PC-9 (cell line): Measurements from ENCODE around the gene STRN4. TPM values are rescaled to one million over a fixed set of nuclear protein-coding genes. Genes with fewer than 3 reads are reported as not detected.
"Not testable (repeated sequence)": the region's sequence is repeated elsewhere in the genome, so short reads cannot be mapped to it uniquely, and the experiment has no call there.

ENCODE experiments used
- BruUV-seq: library from RNA; stranded (reverse); fragments of 400-500 nt; replicated peaks from 2 replicates; lab custom pipeline; 2021; lab: Mats Ljungman, UMichigan
- CTCF ChIA-PET: fragments of 300-600 bp; sonication (Branson Sonifier 250); formaldehyde crosslinking; loops from one replicate; lab custom pipeline; 2022; ENCODE audit warnings: antibody characterized with exemption; lab: Charles Lee
- POLR2A ChIA-PET: fragments of 300-600 bp; sonication (Branson Sonifier 250); formaldehyde crosslinking; loops from one replicate; lab custom pipeline; 2022; ENCODE audit warnings: antibody characterized with exemption; ENCODE audit not compliant: unreplicated experiment; lab: Charles Lee
- DNase-seq, 2 experiments: peaks; one replicate each; pipeline versions ENCODE4 v3.0.0 to v3.0.0-alpha.2; 2015 to 2022; ENCODE audit warnings: mixed read lengths in 1 of 2
- H2AFZ ChIP-seq: fragments of 200-600 bp; sonication (generic); 2 replicates; pipeline ENCODE4 v1.8.1; 2017; ENCODE audit warnings: antibody characterized with exemption
- H3F3A ChIP-seq: fragments of 200-600 bp; sonication (generic); 2 replicates; pipeline ENCODE4 v1.8.1; 2017; ENCODE audit warnings: antibody characterized with exemption, mild to moderate bottlenecking, low read depth; ENCODE audit not compliant: insufficient read depth
- H3K27ac ChIP-seq: fragments of 200-600 bp; sonication (generic); 2 replicates; pipeline ENCODE4 v1.6.1; 2016; ENCODE audit warnings: mixed run types
- H3K27me3 ChIP-seq: fragments of 200-600 bp; sonication (generic); 2 replicates; pipeline ENCODE4 v1.6.1; 2016; ENCODE audit warnings: low read depth, mixed run types; ENCODE audit not compliant: insufficient read depth
- H3K36me3 ChIP-seq: fragments of 200-600 bp; sonication (generic); 2 replicates; pipeline ENCODE4 v1.6.1; 2016; ENCODE audit warnings: low read depth, mixed run types
- H3K4me1 ChIP-seq: fragments of 200-600 bp; sonication (generic); replicated peaks from 2 replicates; pipeline ENCODE4 v1.6.1; 2016; ENCODE audit warnings: mixed run types; ENCODE audit not compliant: insufficient read depth
- H3K4me2 ChIP-seq: fragments of 200-600 bp; sonication (generic); 2 replicates; pipeline ENCODE4 v1.6.1; 2017; ENCODE audit warnings: mixed run types
- H3K4me3 ChIP-seq: fragments of 200-600 bp; sonication (generic); 2 replicates; pipeline ENCODE4 v1.6.1; 2016; ENCODE audit warnings: mixed run types
- H3K79me2 ChIP-seq: fragments of 200-600 bp; sonication (generic); 2 replicates; pipeline ENCODE4 v1.6.1; 2017; ENCODE audit warnings: low read depth, mixed run types
- H3K9me2 ChIP-seq: fragments of 200-600 bp; sonication (generic); 2 replicates; pipeline ENCODE4 v1.8.1; 2017; ENCODE audit warnings: mild to moderate bottlenecking; ENCODE audit not compliant: insufficient read depth
- H3K9me3 ChIP-seq: fragments of 200-600 bp; sonication (generic); 2 replicates; pipeline ENCODE4 v1.8.1; 2016; ENCODE audit warnings: low read depth; ENCODE audit not compliant: insufficient read depth
- H4K20me1 ChIP-seq: fragments of 200-600 bp; sonication (generic); 2 replicates; pipeline ENCODE4 v1.8.1; 2017; ENCODE audit not compliant: insufficient read depth
- EZH2 ChIP-seq: fragments of 200-600 bp; sonication (generic); IDR thresholded peaks from 2 replicates; pipeline ENCODE4 v1.8.0; 2017; ENCODE audit warnings: antibody characterized with exemption, low read depth
- intact Hi-C: fragments of 100-400 bp; cut with micrococcal nuclease; formaldehyde crosslinking; loops from one replicate; pipeline ENCODE4 v1.10.0; 2022; ENCODE audit not compliant: unreplicated experiment
- total RNA-seq: library from RNA; stranded (reverse); gene quantifications from 2 replicates; pipeline ENCODE4 v1.2.3, GENCODE V29; 2021
- TF ChIP-seq, protein P1 (sequence below): fragments of 200-600 bp; sonication (generic); conservative IDR thresholded peaks from 2 replicates; pipeline ENCODE4 v1.6.1; 2017; ENCODE audit warnings: mixed run types, antibody characterized with exemption, mild to moderate bottlenecking, moderate library complexity

STRN4 gene
- total RNA-seq, 1 experiment from 2014 or later = 93.3 TPM

DNA sequence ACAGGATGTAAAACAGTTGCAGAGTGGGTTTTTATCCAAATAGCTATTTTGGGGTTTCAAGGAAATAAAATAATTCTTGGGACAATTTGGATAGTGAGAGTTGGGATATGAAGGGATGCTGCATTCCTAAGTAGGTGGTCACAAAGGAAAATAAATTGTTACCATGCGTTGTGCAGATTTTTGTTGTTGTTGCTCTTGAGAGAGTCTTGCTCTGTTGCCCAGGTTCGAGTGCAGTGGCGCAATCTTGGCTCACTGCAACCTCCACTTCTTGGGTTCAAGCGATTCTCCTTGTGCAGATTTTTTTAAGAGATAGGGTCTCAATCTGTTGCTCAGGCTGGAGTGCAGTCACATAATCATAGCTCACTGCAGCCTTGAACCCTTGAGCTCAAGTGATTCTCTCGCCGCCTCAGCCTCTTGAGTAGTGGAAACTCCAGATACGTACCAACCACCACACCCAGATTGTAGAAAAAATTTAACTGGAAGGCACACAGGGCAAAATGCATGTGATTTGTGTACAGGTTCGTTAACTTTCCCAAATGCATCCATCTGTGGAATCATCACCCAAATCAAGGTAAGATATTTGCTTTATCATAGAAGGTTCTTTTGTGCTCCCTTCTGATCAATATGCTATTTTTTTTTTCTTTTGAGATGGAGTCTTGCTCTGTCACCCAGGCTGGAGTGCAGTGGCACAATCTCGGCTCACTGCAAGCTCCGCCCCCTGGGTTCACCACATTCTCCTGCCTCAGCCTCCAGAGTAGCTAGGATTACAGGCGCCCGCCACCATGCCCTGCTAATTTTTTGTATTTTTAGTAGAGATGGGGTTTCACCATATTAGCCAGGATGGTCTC lies 26.1 kb upstream of the STRN4 start:
- intact Hi-C loops = no loop called here
- H3K9me2 ChIP-seq = no peaks in the 10 kb centered on the region
- no peaks in the 10 kb centered on the region for H3K27me3 ChIP-seq
- peaks cover 87% of the 10 kb centered on the region for H3F3A ChIP-seq
- peak in 1 of 2 experiments; percentile 30 for DNase-seq
- BruUV-seq = TSS peak; percentile 7
- no peak overlapping the region for H2AFZ ChIP-seq
- peaks cover 21% of the 10 kb centered on the region for H3K36me3 ChIP-seq
- peaks cover 27% of the 10 kb centered on the region for H3K4me1 ChIP-seq
- ChIA-PET POLR2A (no interaction called here), CTCF (interaction anchor here (0.5 to 0.7 kb wide), 2 partner anchors 68 to 97 kb away, joined by 4 to 5 read pairs; no protein-coding TSS in a partner anchor)
- no peak for TF ChIP-seq EZH2
- TF ChIP-seq, protein P1, sequence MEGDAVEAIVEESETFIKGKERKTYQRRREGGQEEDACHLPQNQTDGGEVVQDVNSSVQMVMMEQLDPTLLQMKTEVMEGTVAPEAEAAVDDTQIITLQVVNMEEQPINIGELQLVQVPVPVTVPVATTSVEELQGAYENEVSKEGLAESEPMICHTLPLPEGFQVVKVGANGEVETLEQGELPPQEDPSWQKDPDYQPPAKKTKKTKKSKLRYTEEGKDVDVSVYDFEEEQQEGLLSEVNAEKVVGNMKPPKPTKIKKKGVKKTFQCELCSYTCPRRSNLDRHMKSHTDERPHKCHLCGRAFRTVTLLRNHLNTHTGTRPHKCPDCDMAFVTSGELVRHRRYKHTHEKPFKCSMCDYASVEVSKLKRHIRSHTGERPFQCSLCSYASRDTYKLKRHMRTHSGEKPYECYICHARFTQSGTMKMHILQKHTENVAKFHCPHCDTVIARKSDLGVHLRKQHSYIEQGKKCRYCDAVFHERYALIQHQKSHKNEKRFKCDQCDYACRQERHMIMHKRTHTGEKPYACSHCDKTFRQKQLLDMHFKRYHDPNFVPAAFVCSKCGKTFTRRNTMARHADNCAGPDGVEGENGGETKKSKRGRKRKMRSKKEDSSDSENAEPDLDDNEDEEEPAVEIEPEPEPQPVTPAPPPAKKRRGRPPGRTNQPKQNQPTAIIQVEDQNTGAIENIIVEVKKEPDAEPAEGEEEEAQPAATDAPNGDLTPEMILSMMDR = no peak
- H3K4me2 ChIP-seq = no peak overlapping the region
- H3K79me2 ChIP-seq = no peaks in the 10 kb centered on the region
- H3K4me3 ChIP-seq = no peak overlapping the region
- peaks cover 30% of the 10 kb centered on the region for H4K20me1 ChIP-seq
- H3K27ac ChIP-seq = no peak overlapping the region
- H3K9me3 ChIP-seq = no peaks in the 10 kb centered on the region

DNA sequence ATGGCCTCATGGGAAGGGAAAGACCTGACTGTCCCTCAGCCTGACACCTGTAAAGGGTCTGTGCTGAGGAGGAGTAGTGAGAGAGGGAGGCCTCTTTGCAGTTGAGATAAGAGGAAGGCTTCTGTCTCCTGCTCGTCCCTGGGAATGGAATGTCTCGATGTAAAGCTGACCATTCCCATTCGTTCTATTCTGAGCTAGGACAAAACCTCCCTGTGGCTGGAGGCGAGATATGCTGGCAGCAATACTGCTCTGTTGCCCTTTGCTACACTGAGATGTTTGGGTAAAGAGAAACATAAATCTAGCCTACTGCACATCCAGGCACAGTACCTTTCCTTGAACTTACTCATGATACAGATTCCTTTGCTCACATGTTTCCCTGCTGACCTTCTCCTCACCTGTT lies 22.5 kb upstream of the STRN4 start:
- H3K9me2 ChIP-seq, H3K27ac ChIP-seq, H3K4me3 ChIP-seq, H2AFZ ChIP-seq, H3K9me3 ChIP-seq, H4K20me1 ChIP-seq, H3K36me3 ChIP-seq, DNase-seq, intact Hi-C loops, POLR2A ChIA-PET, BruUV-seq, H3K79me2 ChIP-seq, H3K27me3 ChIP-seq, CTCF ChIA-PET: not testable (repeated sequence)
- peaks cover 35% of the 10 kb centered on the region for H3K4me1 ChIP-seq
- 0 out of 2 replicates have a peak overlapping the region, but pooled peaks have one; percentile 23 for H3K4me2 ChIP-seq
- H3F3A ChIP-seq = peaks cover 65% of the 10 kb centered on the region

DNA sequence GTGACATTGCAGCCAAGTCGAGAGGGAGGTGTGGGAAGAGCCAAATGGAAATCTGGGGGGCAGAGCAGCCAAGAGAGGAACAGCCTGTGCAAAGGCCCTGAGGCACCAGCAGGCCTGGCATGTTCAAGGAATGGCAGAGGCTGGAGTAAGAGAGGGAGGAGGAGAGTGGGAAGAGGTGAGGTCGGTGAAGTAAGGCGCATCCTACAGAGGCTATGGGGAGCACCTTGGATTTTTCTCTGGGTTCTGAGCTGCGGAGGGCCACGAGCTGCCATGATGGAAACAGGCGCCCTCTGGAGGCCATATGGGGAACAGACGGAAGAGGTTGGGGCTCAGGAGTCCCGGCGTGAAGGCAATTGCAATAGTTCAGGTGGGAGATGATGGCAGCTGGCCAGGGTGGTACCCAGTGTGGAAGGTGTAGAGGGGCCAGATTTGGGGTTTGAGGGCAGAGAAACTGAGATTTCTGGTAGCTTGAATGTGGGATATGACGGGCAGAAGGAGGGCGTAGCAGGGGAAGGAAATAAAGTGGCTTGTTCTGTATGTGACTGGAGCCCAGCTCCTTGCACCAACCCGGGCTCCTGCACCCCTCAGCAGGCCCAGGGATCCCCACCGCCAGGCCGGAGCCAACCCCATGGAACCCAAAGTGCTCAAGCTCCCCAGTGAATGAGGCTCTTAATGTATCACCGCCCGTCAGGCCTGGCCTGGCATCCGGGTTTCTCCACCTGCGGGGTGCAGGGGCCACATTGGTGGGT lies 20.5 kb upstream of the STRN4 start:
- H3K9me3 ChIP-seq = no peaks in the 10 kb centered on the region
- no peaks in the 10 kb centered on the region for H3K79me2 ChIP-seq
- no peaks in the 10 kb centered on the region for H3K36me3 ChIP-seq
- no peaks in the 10 kb centered on the region for H3K9me2 ChIP-seq
- no peaks in the 10 kb centered on the region for H4K20me1 ChIP-seq
- intact Hi-C loops = no loop called here
- POLR2A ChIA-PET = interaction anchor here (0.9 kb wide), 1 partner anchor 370 kb away, joined by 5 read pairs; no protein-coding TSS in a partner anchor
- BruUV-seq = no TSS peak
- no peak overlapping the region for H3K27ac ChIP-seq
- no peak overlapping the region for H3K4me2 ChIP-seq
- peaks cover 47% of the 10 kb centered on the region for H3F3A ChIP-seq
- H3K27me3 ChIP-seq = no peaks in the 10 kb centered on the region
- no peak for TF ChIP-seq EZH2
- TF ChIP-seq, protein P1 = peak; percentile 92
- H3K4me1 ChIP-seq = peaks cover 30% of the 10 kb centered on the region
- DNase-seq = peak; percentile 18 to 39
- H2AFZ ChIP-seq = no peak overlapping the region
- no peak overlapping the region for H3K4me3 ChIP-seq
- CTCF ChIA-PET = interaction anchor here (0.6 to 0.7 kb wide), 4 partner anchors 9 to 382 kb away, joined by 3 to 8 read pairs (median 3); no protein-coding TSS in a partner anchor
